ENCODE results near the gene ACSL4. TPM values are rescaled to one million over a fixed set of nuclear protein-coding genes. Genes with fewer than 3 reads are reported as not detected.
A peak's percentile ranks its signal among the peaks of the same experiment; 100 is the strongest.

The ACSL4 gene
- total and polyA plus RNA-seq, 4 donors: 34.1 to 97.7 (median 62.2) TPM

DNA sequence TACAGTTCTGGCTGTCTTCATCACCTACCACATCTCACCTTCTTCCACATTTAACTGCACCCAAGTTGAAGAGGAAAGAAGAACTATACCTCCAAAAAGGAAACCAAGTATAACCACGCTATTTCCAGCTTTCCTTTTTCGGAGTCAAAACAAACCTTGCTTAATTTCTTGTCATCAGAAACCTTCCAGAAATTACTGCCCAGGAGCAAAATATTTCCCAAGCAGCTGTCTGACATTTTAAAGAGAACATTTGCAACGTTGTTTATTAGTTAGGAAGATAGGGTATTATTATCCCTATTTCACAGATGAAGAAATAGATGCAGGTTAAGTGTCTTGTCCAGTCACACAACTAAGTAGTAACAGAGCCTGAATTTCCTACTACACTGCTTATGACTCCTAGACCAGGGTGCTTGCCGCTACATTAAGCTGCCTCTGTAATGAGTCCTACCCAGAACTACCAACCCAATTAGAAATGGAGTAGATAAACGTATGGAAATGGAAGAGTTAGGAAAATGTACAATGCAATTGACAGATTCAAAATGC is 2.2 kb upstream of the ACSL4 start:
- no peak overlapping the region for H3K27ac ChIP-seq (ENCODE audit: low read depth in 1 of 2, low read length in 1 of 2)

DNA sequence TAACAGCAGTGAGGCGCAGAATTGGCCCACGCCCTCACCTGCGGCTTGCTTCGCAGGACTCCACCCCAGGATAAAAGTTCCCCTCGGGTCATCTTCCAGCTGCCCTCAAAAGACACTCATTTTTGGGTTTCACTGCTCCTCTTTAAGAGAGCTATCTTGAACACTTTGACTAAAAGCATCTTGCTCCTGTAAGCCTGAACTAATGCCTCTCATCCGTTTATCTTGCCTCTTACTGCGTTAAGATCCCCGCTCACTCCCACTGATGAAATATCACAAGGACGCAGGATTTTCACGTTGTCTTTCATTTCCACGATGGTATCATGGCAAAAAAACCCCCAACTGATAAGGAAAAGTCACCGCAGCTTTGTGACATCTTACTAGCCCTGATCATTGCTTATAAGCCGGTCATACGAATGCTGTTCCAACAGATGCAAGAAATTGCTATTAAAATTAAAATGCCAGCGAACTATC is 591 bp upstream of the ACSL4 start:
- TF ChIP-seq CTCF (IDR thresholded peaks at IDR 0.05; ENCODE audit: control extremely low read depth, extremely low read depth): no peak

More for the DNA sequence above, 2.2 kb upstream of the ACSL4 start:
- H3K9me3 ChIP-seq (ENCODE audit: control insufficient read depth in 4 of 4, insufficient read depth in 3 of 4, low read length in 3 of 4): no peaks in the 10 kb centered on the region
- H3K36me3 ChIP-seq (ENCODE audit: control insufficient read depth in 4 of 4, insufficient read depth in 4 of 4, low read length in 4 of 4): no peaks in the 10 kb centered on the region
- H3K4me1 ChIP-seq (ENCODE audit: control insufficient read depth in 5 of 5, insufficient read depth in 5 of 5, low read length in 5 of 5): no peaks in the 10 kb centered on the region
- no peak for ATAC-seq (ENCODE audit: insufficient read depth, low FRiP score)
- no peak for TF ChIP-seq CTCF (IDR thresholded peaks at IDR 0.05; ENCODE audit: control extremely low read depth, extremely low read depth)
- 55 to 64% methylated on average over 5 of the region's 5 CpGs for WGBS, 2 donors
- H3K4me3 ChIP-seq: no peak overlapping the region
- H3K9ac ChIP-seq (ENCODE audit: insufficient read depth in 1 of 2, low read length in 2 of 2): no peak overlapping the region
- H3K27me3 ChIP-seq (ENCODE audit: control insufficient read depth in 3 of 3, insufficient read depth in 3 of 3, low read length in 2 of 3): peaks cover 0 to 22% (median 6%) of the 10 kb centered on the region in 3 donors
- DNase-seq: no peak

GRCh38 chrX:109732017-109732801 is 848 bp downstream of the ACSL4 start:
- DNase-seq (peak; percentile 18 to 51 (median 26)), ATAC-seq (ENCODE audit: insufficient read depth, low FRiP score) (peak; percentile 21)
- Histone ChIP-seq H3K27ac (ENCODE audit: low read depth in 1 of 2, low read length in 1 of 2) (peak overlapping the region; percentile 89 to 91), H3K4me1 (ENCODE audit: control insufficient read depth in 5 of 5, insufficient read depth in 5 of 5, low read length in 5 of 5) (peaks cover 0 to 6% (median 0%) of the 10 kb centered on the region in 5 donors), H3K27me3 (ENCODE audit: control insufficient read depth in 3 of 3, insufficient read depth in 3 of 3, low read length in 2 of 3) (peaks cover 0 to 21% (median 3%) of the 10 kb centered on the region in 3 donors), H3K9me3 (ENCODE audit: control insufficient read depth in 4 of 4, insufficient read depth in 3 of 4, low read length in 3 of 4) (no peaks in the 10 kb centered on the region), H3K36me3 (ENCODE audit: control insufficient read depth in 4 of 4, insufficient read depth in 4 of 4, low read length in 4 of 4) (no peaks in the 10 kb centered on the region), H3K4me3 (peak overlapping the region; percentile 53), H3K9ac (ENCODE audit: insufficient read depth in 1 of 2, low read length in 2 of 2) (peak overlapping the region; percentile 42 to 50)
- no peak for TF ChIP-seq CTCF (IDR thresholded peaks at IDR 0.05; ENCODE audit: control extremely low read depth, extremely low read depth)
- WGBS, 2 donors: 18 to 35% methylated on average over 21 of the region's 21 CpGs

More for the DNA sequence above, 591 bp upstream of the ACSL4 start:
- Histone ChIP-seq H3K9me3 (ENCODE audit: control insufficient read depth in 4 of 4, insufficient read depth in 3 of 4, low read length in 3 of 4) (no peaks in the 10 kb centered on the region), H3K9ac (ENCODE audit: insufficient read depth in 1 of 2, low read length in 2 of 2) (peak overlapping the region in 1 of 2 donors; percentile 66), H3K27ac (ENCODE audit: low read depth in 1 of 2, low read length in 1 of 2) (peak overlapping the region; percentile 85 to 91), H3K4me3 (peak overlapping the region; percentile 33), H3K4me1 (ENCODE audit: control insufficient read depth in 5 of 5, insufficient read depth in 5 of 5, low read length in 5 of 5) (no peaks in the 10 kb centered on the region), H3K27me3 (ENCODE audit: control insufficient read depth in 3 of 3, insufficient read depth in 3 of 3, low read length in 2 of 3) (peaks cover 0 to 21% (median 3%) of the 10 kb centered on the region in 3 donors), H3K36me3 (ENCODE audit: control insufficient read depth in 4 of 4, insufficient read depth in 4 of 4, low read length in 4 of 4) (no peaks in the 10 kb centered on the region)
- WGBS, 2 donors: 28 to 46% methylated on average over 15 of the region's 15 CpGs
- ATAC-seq (ENCODE audit: insufficient read depth, low FRiP score) (no peak), DNase-seq (no peak)

Data from lung (tissue), 12 donors.